ENCODE results near the gene POLD3. TPM values are rescaled to one million over a fixed set of nuclear protein-coding genes. Genes with fewer than 3 reads are reported as not detected.

Gene POLD3
- total RNA-seq, 2 donors from 2014 or later = 5.6 to 14.5 TPM

- ATAC-seq (ENCODE audit: insufficient number of reproducible peaks, low FRiP score, low read depth) = no peak
These were observed 23.6 kb downstream of the POLD3 start for GRCh38 chr11:74615988-74616387.

GRCh38 chr11:74620531-74620930 lies 28.1 kb downstream of the POLD3 start:
- Histone ChIP-seq H3K4me3 (no peak overlapping the region), H3K36me3 (peaks cover 6% of the 10 kb centered on the region), H3K27ac (no peak overlapping the region), H3K27me3 (replicated peaks; ENCODE audit: insufficient read depth) (no peaks in the 10 kb centered on the region), H3K4me1 (ENCODE audit: control insufficient read depth in 1 of 2, low read depth in 2 of 2) (no peaks in the 10 kb centered on the region), H3K9me3 (no peaks in the 10 kb centered on the region)
- DNase-seq (ENCODE audit: low spot score) (no peak), ATAC-seq (ENCODE audit: insufficient number of reproducible peaks, low FRiP score, low read depth) (no peak)
- no peak for TF ChIP-seq CTCF (IDR thresholded peaks at IDR 0.05)

More at GRCh38 chr11:74615988-74616387, 23.6 kb downstream of the POLD3 start:
- Histone ChIP-seq H3K36me3 (peaks cover 6% of the 10 kb centered on the region), H3K27me3 (replicated peaks; ENCODE audit: insufficient read depth) (no peaks in the 10 kb centered on the region), H3K4me1 (ENCODE audit: control insufficient read depth in 1 of 2, low read depth in 2 of 2) (peaks cover 15 to 24% of the 10 kb centered on the region in 2 donors), H3K4me3 (no peak overlapping the region), H3K9me3 (no peaks in the 10 kb centered on the region), H3K27ac (no peak overlapping the region)
- DNase-seq (ENCODE audit: low spot score) = no peak
- no peak for TF ChIP-seq CTCF (IDR thresholded peaks at IDR 0.05)

GRCh38 chr11:74626130-74626529 lies 33.7 kb downstream of the POLD3 start:
- no peaks in the 10 kb centered on the region for H3K27me3 ChIP-seq (replicated peaks; ENCODE audit: insufficient read depth)
- TF ChIP-seq CTCF (IDR thresholded peaks at IDR 0.05) = no peak
- ATAC-seq (ENCODE audit: insufficient number of reproducible peaks, low FRiP score, low read depth) = no peak
- no peaks in the 10 kb centered on the region for H3K9me3 ChIP-seq
- H3K4me1 ChIP-seq (ENCODE audit: control insufficient read depth in 1 of 2, low read depth in 2 of 2) = no peaks in the 10 kb centered on the region
- no peak overlapping the region for H3K27ac ChIP-seq
- H3K36me3 ChIP-seq = no peaks in the 10 kb centered on the region
- DNase-seq (ENCODE audit: low spot score) = no peak
- H3K4me3 ChIP-seq = no peak overlapping the region

GRCh38 chr11:74626604-74627003 lies 34.2 kb downstream of the POLD3 start:
- no peak for DNase-seq (ENCODE audit: low spot score)
- no peaks in the 10 kb centered on the region for H3K27me3 ChIP-seq (replicated peaks; ENCODE audit: insufficient read depth)
- no peak for ATAC-seq (ENCODE audit: insufficient number of reproducible peaks, low FRiP score, low read depth)
- H3K27ac ChIP-seq = no peak overlapping the region
- H3K4me3 ChIP-seq = no peak overlapping the region
- no peak for TF ChIP-seq CTCF (IDR thresholded peaks at IDR 0.05)
- H3K4me1 ChIP-seq (ENCODE audit: control insufficient read depth in 1 of 2, low read depth in 2 of 2) = no peaks in the 10 kb centered on the region
- H3K36me3 ChIP-seq = no peaks in the 10 kb centered on the region
- H3K9me3 ChIP-seq = no peaks in the 10 kb centered on the region

- no peak for TF ChIP-seq CTCF (IDR thresholded peaks at IDR 0.05)
- no peak for ATAC-seq (ENCODE audit: insufficient number of reproducible peaks, low FRiP score, low read depth)
- Histone ChIP-seq H3K27me3 (replicated peaks; ENCODE audit: insufficient read depth) (no peaks in the 10 kb centered on the region), H3K4me3 (no peak overlapping the region), H3K27ac (no peak overlapping the region), H3K9me3 (no peaks in the 10 kb centered on the region), H3K36me3 (no peaks in the 10 kb centered on the region), H3K4me1 (ENCODE audit: control insufficient read depth in 1 of 2, low read depth in 2 of 2) (no peaks in the 10 kb centered on the region)
- DNase-seq (ENCODE audit: low spot score) = no peak
These were observed 35.0 kb downstream of the POLD3 start for GRCh38 chr11:74627381-74627780.

Data from thoracic aorta (tissue), 2 donors.